C4-2B (cell line): ENCODE measurements around the gene CEMP1.

Experiments
- ZFX ChIP-seq: fragments of 450-650 bp; IDR thresholded peaks from 2 replicates; pipeline ENCODE4 v1.6.1; 2017
- TF ChIP-seq, protein P1 (sequence below): fragments of 450-650 bp; conservative IDR thresholded peaks from 2 replicates; pipeline ENCODE4 v1.5.1; 2017; ENCODE audit warnings: mild to moderate bottlenecking

DNA sequence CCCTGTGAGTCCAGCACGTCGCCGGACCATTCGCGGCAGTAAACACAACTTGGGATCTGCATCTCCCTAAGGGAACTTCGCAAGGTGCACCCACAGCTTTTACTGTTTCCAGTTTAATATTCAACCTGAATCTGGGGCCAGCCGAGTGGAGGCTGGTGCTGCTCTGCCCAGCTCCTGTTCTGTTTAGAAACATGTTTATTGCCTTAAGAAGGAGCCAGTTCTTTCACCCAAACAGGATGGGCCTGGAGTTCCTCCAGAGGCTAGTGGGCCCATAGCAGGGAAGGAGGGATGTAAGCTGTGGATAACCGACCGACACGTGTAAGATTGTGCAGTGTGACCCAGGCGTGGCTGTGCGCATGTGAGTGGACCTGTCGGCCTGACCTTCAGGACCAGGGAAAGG, 38.9 kb downstream of the CEMP1 start:
- TF ChIP-seq, protein P1, sequence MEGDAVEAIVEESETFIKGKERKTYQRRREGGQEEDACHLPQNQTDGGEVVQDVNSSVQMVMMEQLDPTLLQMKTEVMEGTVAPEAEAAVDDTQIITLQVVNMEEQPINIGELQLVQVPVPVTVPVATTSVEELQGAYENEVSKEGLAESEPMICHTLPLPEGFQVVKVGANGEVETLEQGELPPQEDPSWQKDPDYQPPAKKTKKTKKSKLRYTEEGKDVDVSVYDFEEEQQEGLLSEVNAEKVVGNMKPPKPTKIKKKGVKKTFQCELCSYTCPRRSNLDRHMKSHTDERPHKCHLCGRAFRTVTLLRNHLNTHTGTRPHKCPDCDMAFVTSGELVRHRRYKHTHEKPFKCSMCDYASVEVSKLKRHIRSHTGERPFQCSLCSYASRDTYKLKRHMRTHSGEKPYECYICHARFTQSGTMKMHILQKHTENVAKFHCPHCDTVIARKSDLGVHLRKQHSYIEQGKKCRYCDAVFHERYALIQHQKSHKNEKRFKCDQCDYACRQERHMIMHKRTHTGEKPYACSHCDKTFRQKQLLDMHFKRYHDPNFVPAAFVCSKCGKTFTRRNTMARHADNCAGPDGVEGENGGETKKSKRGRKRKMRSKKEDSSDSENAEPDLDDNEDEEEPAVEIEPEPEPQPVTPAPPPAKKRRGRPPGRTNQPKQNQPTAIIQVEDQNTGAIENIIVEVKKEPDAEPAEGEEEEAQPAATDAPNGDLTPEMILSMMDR = no peak
- TF ChIP-seq ZFX = no peak
